D721Med (cell line): ENCODE results near the gene KCNH2.

ENCODE experiments used
- DNase-seq: peaks from one replicate; pipeline ENCODE4 v3.0.0; 2011; ENCODE audit warnings: low spot score; ENCODE audit not compliant: insufficient read length
- FAIRE-seq: peaks from 2 replicates; lab custom pipeline; 2011; peaks lifted over from hg19 to GRCh38; lab: Jason Lieb, UNC
- TF ChIP-seq, protein P1 (sequence below): IDR thresholded peaks from 2 replicates; pipeline ENCODE4 v1.5.1; 2012; ENCODE audit warnings: mild to moderate bottlenecking, control low read depth; ENCODE audit not compliant: insufficient read depth; ENCODE audit errors: missing control alignments

KCNH2 gene

DNA sequence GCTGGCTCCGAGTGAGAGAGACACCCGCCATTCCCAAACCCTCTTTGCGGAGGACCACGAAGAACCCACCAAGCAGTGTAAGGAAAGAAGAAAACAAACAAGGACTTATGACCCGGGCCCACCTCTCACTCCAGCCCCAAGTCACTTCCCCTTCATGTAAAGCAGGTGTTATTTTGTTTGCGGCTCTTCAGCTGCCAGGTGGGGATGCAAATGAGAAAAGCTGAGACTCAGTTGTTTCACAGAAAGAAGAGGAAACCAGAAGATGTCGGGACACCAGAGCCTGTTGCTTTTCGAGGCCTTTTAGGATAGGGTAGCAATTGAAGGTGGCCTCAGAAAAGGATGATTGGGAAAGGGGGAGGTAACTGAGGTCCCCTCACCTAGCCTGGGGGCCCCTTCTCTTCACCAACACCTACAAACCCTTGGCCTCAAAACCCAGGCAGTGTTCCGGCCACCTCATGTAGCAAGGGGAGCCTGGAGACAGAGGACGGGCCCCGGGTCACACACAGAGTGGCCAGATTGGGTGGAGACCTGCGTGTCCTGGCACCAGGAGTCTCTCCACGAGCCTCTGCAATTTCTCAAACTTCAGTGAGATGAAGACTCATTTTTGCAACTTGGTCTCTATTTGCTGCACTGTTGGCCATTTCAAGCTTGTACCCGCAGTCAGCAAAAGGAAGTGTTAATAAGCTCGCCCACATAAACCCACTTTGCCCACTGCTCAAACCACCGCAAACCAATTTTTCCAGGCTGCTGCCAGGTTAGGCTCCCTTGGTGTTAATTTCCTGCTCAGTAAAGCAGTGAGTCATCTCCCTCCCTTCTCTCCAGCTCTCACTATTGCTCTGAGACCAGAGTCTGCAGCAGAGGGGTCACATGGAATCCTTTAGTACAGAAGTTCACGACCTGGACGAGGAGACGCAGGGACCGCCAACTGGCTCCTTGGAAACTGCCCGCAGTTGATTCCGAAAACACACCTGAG, 80.3 kb downstream of the KCNH2 start:
- no peak for FAIRE-seq
- TF ChIP-seq, protein P1, sequence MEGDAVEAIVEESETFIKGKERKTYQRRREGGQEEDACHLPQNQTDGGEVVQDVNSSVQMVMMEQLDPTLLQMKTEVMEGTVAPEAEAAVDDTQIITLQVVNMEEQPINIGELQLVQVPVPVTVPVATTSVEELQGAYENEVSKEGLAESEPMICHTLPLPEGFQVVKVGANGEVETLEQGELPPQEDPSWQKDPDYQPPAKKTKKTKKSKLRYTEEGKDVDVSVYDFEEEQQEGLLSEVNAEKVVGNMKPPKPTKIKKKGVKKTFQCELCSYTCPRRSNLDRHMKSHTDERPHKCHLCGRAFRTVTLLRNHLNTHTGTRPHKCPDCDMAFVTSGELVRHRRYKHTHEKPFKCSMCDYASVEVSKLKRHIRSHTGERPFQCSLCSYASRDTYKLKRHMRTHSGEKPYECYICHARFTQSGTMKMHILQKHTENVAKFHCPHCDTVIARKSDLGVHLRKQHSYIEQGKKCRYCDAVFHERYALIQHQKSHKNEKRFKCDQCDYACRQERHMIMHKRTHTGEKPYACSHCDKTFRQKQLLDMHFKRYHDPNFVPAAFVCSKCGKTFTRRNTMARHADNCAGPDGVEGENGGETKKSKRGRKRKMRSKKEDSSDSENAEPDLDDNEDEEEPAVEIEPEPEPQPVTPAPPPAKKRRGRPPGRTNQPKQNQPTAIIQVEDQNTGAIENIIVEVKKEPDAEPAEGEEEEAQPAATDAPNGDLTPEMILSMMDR, result no peak
- DNase-seq, result no peak

GRCh38 chr7:150896562-150897209, 81.4 kb downstream of the KCNH2 start:
- no peak for DNase-seq
- TF ChIP-seq, protein P1, result no peak
- FAIRE-seq, result no peak

DNA sequence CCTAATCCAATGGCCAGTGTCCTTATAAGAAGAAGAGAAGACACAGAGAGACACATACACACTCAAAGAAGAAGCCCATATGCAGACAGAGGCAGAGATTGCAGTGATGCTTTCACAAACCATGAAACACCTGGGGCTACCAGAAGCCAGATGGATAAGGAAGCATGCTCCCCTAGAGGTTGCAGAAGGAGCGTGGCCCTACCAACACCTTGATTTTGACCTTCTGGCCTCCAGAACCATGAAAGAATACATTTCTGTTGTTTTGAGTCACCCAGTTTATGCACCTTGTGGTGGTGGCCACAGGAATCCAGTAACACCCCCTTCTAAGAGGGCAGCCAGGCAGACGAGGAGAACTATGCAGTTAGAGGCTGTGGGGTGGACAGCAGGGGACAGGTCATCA, 82.3 kb downstream of the KCNH2 start:
- DNase-seq, result no peak
- TF ChIP-seq, protein P1, result no peak
- no peak for FAIRE-seq
